Measurements from ENCODE around the gene MYH7.

DNA sequence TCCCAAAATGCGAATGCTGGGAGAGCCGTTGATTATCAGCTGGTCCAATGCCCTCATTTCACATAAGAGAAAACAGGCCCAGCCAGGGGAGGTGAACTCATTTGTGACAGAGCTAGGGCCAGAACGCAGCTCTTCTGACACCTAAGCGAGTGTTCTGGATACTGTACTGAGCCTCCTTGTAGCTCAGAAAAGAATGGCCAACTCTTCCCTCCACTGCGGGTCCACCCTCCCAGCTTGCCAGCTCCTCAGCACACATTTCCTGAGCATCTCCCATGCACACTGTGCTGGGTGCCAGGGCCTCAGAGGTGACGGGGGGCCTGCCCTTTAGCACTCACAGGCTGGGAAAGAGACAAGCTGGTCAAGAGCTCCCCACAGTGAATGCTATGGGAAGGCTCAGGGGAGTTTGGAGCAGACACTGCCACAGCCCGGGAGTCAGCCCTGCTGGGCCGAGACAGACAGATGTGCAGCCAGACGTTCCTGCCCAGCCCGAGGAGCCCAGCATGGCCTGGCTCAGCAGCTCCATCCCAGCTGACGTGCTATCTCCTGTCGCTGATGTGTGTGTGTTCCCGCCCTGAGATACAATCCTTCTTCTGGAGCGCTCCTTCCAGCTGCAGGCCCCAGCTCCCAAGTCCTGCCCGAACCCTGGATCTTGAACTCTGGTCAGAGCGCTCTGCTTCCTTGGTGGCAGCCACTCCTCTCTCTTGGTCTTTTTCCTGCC is 55.1 kb downstream of the MYH7 start:
- TF ChIP-seq, protein P1, sequence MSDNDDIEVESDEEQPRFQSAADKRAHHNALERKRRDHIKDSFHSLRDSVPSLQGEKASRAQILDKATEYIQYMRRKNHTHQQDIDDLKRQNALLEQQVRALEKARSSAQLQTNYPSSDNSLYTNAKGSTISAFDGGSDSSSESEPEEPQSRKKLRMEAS (CRISPR knock-in tag; IDR thresholded peaks at IDR 0.05), result no peak
- TF ChIP-seq ZNF423 (CRISPR knock-in tag; IDR thresholded peaks at IDR 0.05), result no peak

Data from WTC11 (cell line).